Lower lobe of right lung (tissue), 2 donors: ENCODE measurements around the gene PXN. TPM values are rescaled to one million over a fixed set of nuclear protein-coding genes. Genes with fewer than 3 reads are reported as not detected.
A peak's percentile ranks its signal among the peaks of the same experiment; 100 is the strongest.
"Not testable (repeated sequence)": the region's sequence is repeated elsewhere in the genome, so short reads cannot be mapped to it uniquely, and the experiment has no call there.

Source experiments
- ATAC-seq, 2 donors: fragments of 200-7000 bp; cut with Tn5 transposase; one replicate each; pipeline ENCODE4 v1.9.1; 2020 to 2022; ENCODE audit warnings: mild to moderate bottlenecking in 2 of 2, moderate library complexity in 2 of 2
- DNase-seq: peaks from one replicate; pipeline ENCODE4 v3.0.0-alpha.2; 2020
- H3K27ac ChIP-seq: fragments of 200-600 bp; one replicate; pipeline ENCODE4 v1.8.0; 2022
- H3K27me3 ChIP-seq: fragments of 200-600 bp; one replicate; pipeline ENCODE4 v1.8.0; 2022; ENCODE audit warnings: low read depth
- H3K36me3 ChIP-seq: fragments of 200-600 bp; one replicate; pipeline ENCODE4 v1.8.0; 2022; ENCODE audit warnings: mild to moderate bottlenecking
- H3K4me1 ChIP-seq: fragments of 200-600 bp; one replicate; pipeline ENCODE4 v1.8.0; 2022
- H3K4me3 ChIP-seq: fragments of 200-600 bp; one replicate; pipeline ENCODE4 v1.8.0; 2022; ENCODE audit warnings: mild to moderate bottlenecking
- H3K9me3 ChIP-seq: fragments of 200-600 bp; one replicate; pipeline ENCODE4 v1.8.0; 2022
- intact Hi-C: fragments of 100-400 bp; cut with DNase I; formaldehyde crosslinking; loops from one replicate; pipeline ENCODE4 v1.11.0; 2022
- total RNA-seq: library from RNA; stranded (reverse); fragmentation: NEBNext Ultra II Directional; extraction: Animal tissue kit (Norgen Biotek cat#: 25700); gene quantifications from one replicate; pipeline ENCODE4 v1.2.1, GENCODE V29; 2021
- TF ChIP-seq, protein P1 (sequence below): fragments of 200-600 bp; IDR thresholded peaks from one replicate; pipeline ENCODE4 v1.8.0; 2022; ENCODE audit warnings: antibody characterized with exemption, mild to moderate bottlenecking
- donor health status: DM: no; HTN: yes; CAD: no; lungs with severe emphysema.

The PXN gene
- total RNA-seq, 1 donor from 2014 or later: 105 TPM

DNA sequence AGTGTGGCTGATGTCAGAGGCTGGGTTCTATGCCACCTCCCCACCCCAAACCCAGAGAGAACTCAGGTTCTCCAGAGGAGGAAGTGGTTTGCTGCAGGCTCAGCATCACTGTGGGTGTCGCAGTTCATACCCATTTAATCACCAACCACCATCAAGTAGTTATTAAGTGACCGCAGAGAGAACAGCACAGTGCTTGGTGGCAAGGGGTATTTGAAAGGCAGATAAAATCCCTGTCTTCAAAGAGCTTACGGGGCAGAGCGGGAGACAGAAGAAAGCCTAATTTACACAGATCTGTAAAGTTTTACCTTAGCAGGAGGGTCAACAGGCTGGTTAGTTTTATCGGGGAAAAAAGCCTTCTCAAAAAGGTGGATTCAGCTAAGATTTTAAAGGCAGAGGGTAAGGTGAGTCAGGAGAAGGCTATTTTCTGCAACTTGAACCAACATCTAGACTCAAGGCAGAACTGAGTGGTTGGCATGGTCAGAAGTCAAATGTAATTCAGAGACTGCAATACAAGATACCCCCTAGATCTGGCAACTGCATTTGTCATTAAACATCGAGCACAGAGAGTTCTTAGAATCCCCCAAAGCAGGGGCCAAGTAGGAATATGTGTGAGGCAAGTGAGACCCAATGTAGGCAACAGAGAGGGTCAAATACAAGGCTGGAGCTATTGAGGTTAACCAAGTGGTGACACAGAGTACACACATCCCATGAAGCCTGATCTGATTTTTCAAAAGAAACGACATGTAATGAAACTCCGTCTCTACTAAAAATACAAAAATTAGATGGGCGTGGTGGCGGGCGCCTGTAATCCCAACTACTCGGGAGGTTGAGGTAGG is 13.2 kb downstream of the PXN start:
- Histone ChIP-seq H3K9me3 (no peaks in the 10 kb centered on the region), H3K27me3 (no peaks in the 10 kb centered on the region), H3K27ac (peak overlapping the region; percentile 76), H3K4me1 (peaks cover 96% of the 10 kb centered on the region), H3K4me3 (no peak overlapping the region), H3K36me3 (peaks cover 8% of the 10 kb centered on the region)
- intact Hi-C loops: no loop called here
- TF ChIP-seq, protein P1, sequence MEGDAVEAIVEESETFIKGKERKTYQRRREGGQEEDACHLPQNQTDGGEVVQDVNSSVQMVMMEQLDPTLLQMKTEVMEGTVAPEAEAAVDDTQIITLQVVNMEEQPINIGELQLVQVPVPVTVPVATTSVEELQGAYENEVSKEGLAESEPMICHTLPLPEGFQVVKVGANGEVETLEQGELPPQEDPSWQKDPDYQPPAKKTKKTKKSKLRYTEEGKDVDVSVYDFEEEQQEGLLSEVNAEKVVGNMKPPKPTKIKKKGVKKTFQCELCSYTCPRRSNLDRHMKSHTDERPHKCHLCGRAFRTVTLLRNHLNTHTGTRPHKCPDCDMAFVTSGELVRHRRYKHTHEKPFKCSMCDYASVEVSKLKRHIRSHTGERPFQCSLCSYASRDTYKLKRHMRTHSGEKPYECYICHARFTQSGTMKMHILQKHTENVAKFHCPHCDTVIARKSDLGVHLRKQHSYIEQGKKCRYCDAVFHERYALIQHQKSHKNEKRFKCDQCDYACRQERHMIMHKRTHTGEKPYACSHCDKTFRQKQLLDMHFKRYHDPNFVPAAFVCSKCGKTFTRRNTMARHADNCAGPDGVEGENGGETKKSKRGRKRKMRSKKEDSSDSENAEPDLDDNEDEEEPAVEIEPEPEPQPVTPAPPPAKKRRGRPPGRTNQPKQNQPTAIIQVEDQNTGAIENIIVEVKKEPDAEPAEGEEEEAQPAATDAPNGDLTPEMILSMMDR: no peak
- ATAC-seq: peak; percentile 57 to 78
- DNase-seq: no peak

DNA sequence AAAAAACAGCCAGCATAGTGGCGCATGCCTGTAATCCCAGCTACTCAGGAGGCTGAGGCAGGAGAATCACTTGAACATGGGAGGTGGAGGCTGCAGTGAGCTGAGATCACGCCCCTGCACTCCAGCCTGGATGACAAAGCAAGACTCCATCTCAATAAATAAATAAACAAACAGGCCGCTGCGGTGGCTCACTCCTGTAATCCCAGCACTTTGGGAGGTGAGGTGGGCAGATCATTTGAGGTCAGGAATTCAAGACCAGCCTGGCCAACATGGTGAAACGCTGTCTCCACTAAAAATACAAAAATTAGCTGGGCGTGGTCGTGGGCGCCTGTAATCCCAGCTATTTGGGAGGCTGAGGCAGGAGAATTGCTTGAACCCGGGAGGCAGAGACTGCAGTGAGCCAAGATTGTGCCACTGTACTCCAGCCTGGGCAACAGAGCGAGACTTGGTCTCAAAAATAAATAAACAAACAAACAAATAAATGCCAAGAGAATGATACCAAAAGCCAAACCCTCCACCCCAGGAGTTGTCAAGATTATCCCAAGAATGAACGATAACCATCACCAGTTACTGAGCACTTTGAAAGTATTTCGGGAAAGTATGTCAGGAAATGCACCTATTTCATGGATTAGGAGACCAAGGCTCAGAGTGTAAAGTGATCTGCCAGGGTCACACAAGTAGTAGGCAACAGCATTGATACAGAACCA is 14.0 kb downstream of the PXN start:
- peaks cover 96% of the 10 kb centered on the region for H3K4me1 ChIP-seq

DNA sequence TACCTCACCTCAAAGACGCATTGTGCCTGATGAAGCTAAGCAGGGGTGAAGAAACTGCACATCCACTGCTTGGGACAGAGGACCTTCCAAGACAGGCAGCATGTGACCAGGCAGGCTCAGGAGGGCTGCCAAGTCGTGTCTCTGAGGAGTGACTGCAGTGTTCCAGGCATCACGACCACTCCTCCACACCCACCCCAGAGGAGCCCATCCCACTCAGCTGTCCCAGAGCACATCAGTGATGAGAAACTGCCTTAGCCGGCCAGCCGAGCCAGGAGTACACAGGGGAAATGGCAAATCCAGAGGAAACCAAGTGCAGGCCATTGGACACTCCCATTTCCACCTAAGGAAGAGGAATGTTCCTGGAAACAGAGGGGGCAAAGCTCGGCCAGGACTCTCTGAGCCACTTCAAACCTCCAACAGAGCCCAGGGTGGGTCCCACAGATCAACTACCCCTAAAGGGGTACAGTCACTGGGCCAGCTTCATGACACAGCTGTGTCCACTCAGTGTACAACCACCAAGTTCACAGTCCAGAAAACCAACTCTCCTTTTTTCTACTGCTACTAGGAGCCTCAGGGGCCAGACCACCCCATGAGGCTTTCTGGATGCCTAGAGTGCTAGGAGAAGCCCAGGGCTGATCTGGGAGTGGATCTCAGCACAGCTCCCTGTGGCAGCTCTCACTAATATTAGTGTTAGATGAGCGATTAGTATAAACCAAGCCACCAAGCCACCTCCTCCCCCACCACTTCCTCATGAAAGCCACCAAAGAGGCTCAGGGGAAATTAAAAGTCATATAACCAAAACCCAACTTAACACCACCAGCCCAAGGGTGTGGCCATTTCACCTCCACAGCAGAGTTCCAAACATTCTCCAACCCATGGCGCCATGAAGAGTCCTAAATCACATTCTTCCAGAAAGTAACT is 15.4 kb downstream of the PXN start:
- TF ChIP-seq, protein P1: no peak
- Histone ChIP-seq H3K4me3 (peak overlapping the region; percentile 30), H3K4me1 (peaks cover 95% of the 10 kb centered on the region), H3K36me3 (peaks cover 2% of the 10 kb centered on the region), H3K9me3 (no peaks in the 10 kb centered on the region), H3K27me3 (no peaks in the 10 kb centered on the region), H3K27ac (peak overlapping the region; percentile 76)
- intact Hi-C loops: no loop called here
- ATAC-seq (peak; percentile 22 to 60), DNase-seq (no peak)

More for the DNA sequence above, 14.0 kb downstream of the PXN start:
- H3K27me3 ChIP-seq, intact Hi-C loops, H3K4me3 ChIP-seq, H3K36me3 ChIP-seq, DNase-seq, H3K9me3 ChIP-seq, ATAC-seq: not testable (repeated sequence)
- peak overlapping the region; percentile 76 for H3K27ac ChIP-seq

DNA sequence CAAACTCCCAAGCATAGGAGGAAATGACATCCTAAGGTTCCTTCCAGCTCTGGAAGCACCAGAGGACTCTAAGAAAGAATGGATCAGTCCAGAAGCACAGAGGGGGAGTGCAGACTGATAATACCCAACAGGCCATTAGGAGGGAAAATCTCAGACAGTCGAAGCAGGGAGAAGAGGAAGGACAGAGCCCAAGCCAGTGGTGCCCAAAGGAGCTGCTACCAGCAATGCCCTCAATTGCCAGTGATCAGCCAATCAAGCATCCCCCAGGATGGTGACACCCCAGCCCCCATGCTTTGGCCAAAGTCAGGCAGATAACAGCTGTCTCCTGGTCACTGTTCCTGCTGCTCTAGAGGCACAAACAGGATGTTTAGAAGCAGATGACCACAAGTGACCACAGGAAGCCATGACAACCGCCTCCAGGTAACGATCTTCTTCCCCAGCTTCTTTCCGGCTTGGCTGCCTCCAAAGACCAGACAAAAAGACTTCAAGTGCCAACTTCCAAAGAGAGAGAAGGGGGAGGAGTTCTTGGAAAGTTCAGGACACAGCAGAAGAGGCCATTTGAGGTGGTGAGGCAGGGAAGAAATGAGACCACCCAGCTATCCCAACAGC is 16.2 kb downstream of the PXN start:
- H3K4me1 ChIP-seq: peaks cover 95% of the 10 kb centered on the region
- no peaks in the 10 kb centered on the region for H3K36me3 ChIP-seq
- H3K9me3 ChIP-seq: no peaks in the 10 kb centered on the region
- peak overlapping the region; percentile 76 for H3K27ac ChIP-seq
- DNase-seq (no peak), ATAC-seq (no peak)
- TF ChIP-seq, protein P1: no peak
- peak overlapping the region; percentile 30 for H3K4me3 ChIP-seq
- H3K27me3 ChIP-seq: no peaks in the 10 kb centered on the region
- intact Hi-C loops: no loop called here

DNA sequence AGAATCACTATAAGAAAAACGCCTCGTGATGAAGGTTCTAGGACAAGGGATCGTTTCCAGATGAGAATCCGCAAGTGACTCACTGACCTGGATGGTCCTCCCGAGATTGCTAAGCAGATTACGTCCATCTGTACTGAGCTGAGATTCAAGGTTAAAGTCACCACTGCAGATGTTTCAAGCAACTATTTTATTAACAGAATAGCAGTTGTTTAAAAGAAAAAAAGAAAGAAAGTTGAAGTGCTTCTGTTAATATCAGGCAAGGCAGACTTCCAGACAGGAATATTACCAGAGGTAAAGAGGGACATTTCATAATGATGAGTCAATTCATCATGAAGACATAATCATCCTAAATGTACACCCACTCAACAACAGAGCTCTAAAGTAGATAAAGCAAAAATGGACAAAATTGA is 17.9 kb downstream of the PXN start:
- H3K27me3 ChIP-seq: no peaks in the 10 kb centered on the region
- H3K27ac ChIP-seq: peak overlapping the region; percentile 67
- no peak for DNase-seq
- no peaks in the 10 kb centered on the region for H3K36me3 ChIP-seq
- intact Hi-C loops: no loop called here
- TF ChIP-seq, protein P1: no peak
- H3K9me3 ChIP-seq: no peaks in the 10 kb centered on the region
- H3K4me1 ChIP-seq: peaks cover 91% of the 10 kb centered on the region
- no peak overlapping the region for H3K4me3 ChIP-seq
- ATAC-seq: no peak
